OCI-LY7 (cell line): ENCODE measurements around the gene GCNT4. TPM values are rescaled to one million over a fixed set of nuclear protein-coding genes. Genes with fewer than 3 reads are reported as not detected.

Source experiments
- BruUV-seq: library from RNA; stranded (reverse); fragments of 400-500 nt; replicated peaks from 2 replicates; lab custom pipeline; 2021; lab: Mats Ljungman, UMichigan
- CTCF ChIA-PET: fragments of 300-600 bp; sonication (Branson Sonifier 250); formaldehyde crosslinking; loops from one replicate; lab custom pipeline; 2022; ENCODE audit warnings: antibody characterized with exemption; ENCODE audit not compliant: unreplicated experiment; lab: Charles Lee
- POLR2A ChIA-PET: fragments of 300-600 bp; sonication (Branson Sonifier 250); formaldehyde crosslinking; loops from one replicate; lab custom pipeline; 2022; ENCODE audit warnings: antibody characterized with exemption; lab: Charles Lee
- DNase-seq: peaks from one replicate; pipeline ENCODE4 v3.0.0-alpha.2; 2015; ENCODE audit warnings: low spot score
- H2AFZ ChIP-seq: fragments of 200-600 bp; sonication (generic), shearing (Covaris generic); 2 replicates; pipeline ENCODE4 v1.6.1; 2014; ENCODE audit warnings: mild to moderate bottlenecking, antibody characterized with exemption, low read length, moderate library complexity
- H3K27ac ChIP-seq: fragments of 200-600 bp; sonication (generic); 2 replicates; pipeline ENCODE4 v1.5.1; 2014; ENCODE audit warnings: mixed run types, low read depth, mild to moderate bottlenecking, moderate library complexity, low read length, inconsistent platforms; ENCODE audit not compliant: poor library complexity, severe bottlenecking
- H3K36me3 ChIP-seq: fragments of 200-600 bp; sonication (generic); 2 replicates; pipeline ENCODE4 v1.6.1; 2014; ENCODE audit warnings: mild to moderate bottlenecking, antibody characterized with exemption, low read length, moderate library complexity, mixed read lengths; ENCODE audit not compliant: insufficient read depth
- H3K4me1 ChIP-seq: fragments of 200-600 bp; sonication (generic); 2 replicates; pipeline ENCODE4 v1.5.1; 2014; ENCODE audit warnings: mild to moderate bottlenecking, low read length; ENCODE audit not compliant: insufficient read depth, poor library complexity, severe bottlenecking
- H3K4me2 ChIP-seq: fragments of 200-600 bp; sonication (generic); 2 replicates; pipeline ENCODE4 v1.6.1; 2014; ENCODE audit warnings: mild to moderate bottlenecking, low read length
- H3K4me3 ChIP-seq: fragments of 200-600 bp; sonication (generic); 2 replicates; pipeline ENCODE4 v1.5.1; 2014; ENCODE audit warnings: mild to moderate bottlenecking, low read depth, low read length; ENCODE audit not compliant: poor library complexity, severe bottlenecking
- H3K79me2 ChIP-seq: fragments of 200-600 bp; sonication (generic); 2 replicates; pipeline ENCODE4 v1.6.1; 2016; ENCODE audit warnings: low read depth, mild to moderate bottlenecking, low read length, moderate library complexity, mixed read lengths; ENCODE audit not compliant: insufficient read depth
- H3K9me2 ChIP-seq: fragments of 200-600 bp; sonication (generic); 2 replicates; pipeline ENCODE4 v1.6.1; 2016; ENCODE audit warnings: mild to moderate bottlenecking, low read length, mixed read lengths; ENCODE audit not compliant: insufficient read depth
- H3K9me3 ChIP-seq: fragments of 200-600 bp; sonication (generic); 2 replicates; pipeline ENCODE4 v1.6.1; 2014; ENCODE audit warnings: mild to moderate bottlenecking, mixed run types, low read length, mixed read lengths
- H4K20me1 ChIP-seq: fragments of 200-600 bp; sonication (generic); 2 replicates; pipeline ENCODE4 v1.6.1; 2014; ENCODE audit warnings: mild to moderate bottlenecking, antibody characterized with exemption, low read length, moderate library complexity, mixed read lengths; ENCODE audit not compliant: insufficient read depth
- EZH2phosphoT487 ChIP-seq: fragments of 200-600 bp; sonication (generic); IDR thresholded peaks from 2 replicates; pipeline ENCODE4 v1.6.1; 2018; ENCODE audit warnings: low read depth, borderline replicate concordance, mild to moderate bottlenecking, mixed run types, antibody characterized with exemption, low read length, moderate library complexity, mixed read lengths
- intact Hi-C: fragments of 100-400 bp; cut with micrococcal nuclease; formaldehyde crosslinking; loops from one replicate; pipeline ENCODE4 v1.10.0; 2022; ENCODE audit not compliant: unreplicated experiment
- total RNA-seq, 2 experiments: library from RNA; depleted of rRNA in 1 of 2; stranded (reverse); fragments of >200 nt in 1 of 2; shearing (Covaris generic) in 1 of 2; gene quantifications; 2 replicates each; pipeline ENCODE4 v1.2.3, GENCODE V29; 2014 to 2022
- TF ChIP-seq, protein P1 (sequence below): fragments of 200-600 bp; sonication (generic); conservative IDR thresholded peaks from 2 replicates; pipeline ENCODE4 v1.5.1; 2014; ENCODE audit warnings: mild to moderate bottlenecking, antibody characterized with exemption, low read length, moderate library complexity, mixed read lengths

Gene GCNT4
- total RNA-seq, 2 experiments from 2014 or later: not detected

DNA sequence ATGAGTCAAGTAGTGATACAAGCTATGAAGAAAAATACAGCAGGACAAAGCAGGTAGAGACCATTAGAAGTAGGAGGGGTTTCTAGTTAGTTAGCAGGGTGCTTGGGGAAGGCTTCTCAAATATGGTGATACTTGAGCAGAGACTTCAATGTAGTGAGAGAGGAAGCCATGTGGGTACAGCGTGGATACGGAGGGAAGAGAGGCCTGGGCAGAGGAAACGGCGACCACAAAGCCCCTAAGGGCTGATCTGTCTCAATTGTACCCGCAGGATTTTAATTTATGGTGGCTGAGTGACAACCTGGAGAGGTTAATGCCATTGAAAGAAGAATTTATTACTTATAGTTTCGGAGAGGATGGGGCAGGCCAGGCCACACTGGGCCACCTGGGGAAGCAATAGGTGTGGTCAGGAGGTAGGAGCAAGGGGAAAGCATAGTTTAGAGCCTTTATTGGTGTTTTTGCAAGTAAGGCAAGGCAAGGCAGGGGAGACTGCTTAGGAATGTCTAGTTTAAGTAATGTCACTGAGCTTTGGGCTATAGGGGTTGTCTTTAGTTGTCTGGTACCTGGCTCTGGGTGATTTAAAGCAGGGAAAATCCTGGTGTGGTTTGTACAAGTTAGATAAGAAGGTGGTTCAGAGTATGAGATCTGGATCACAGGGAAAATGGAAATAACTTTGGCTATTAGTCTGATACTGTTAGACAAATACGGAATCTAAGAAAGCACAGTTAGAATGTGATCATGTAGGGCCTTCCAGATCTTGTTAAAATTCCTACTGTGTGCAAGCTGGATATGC is 42.6 kb downstream of the GCNT4 start:
- intact Hi-C loops: no loop called here
- Histone ChIP-seq H3K4me1 (no peaks in the 10 kb centered on the region), H3K36me3 (no peaks in the 10 kb centered on the region), H3K4me2 (no peak overlapping the region), H3K9me3 (no peaks in the 10 kb centered on the region), H3K9me2 (no peaks in the 10 kb centered on the region), H3K27ac (no peak overlapping the region), H4K20me1 (no peaks in the 10 kb centered on the region), H3K79me2 (no peaks in the 10 kb centered on the region), H2AFZ (no peak overlapping the region), H3K4me3 (no peak overlapping the region)
- CTCF ChIA-PET: no interaction called here
- TF ChIP-seq EZH2phosphoT487: no peak
- TF ChIP-seq, protein P1, sequence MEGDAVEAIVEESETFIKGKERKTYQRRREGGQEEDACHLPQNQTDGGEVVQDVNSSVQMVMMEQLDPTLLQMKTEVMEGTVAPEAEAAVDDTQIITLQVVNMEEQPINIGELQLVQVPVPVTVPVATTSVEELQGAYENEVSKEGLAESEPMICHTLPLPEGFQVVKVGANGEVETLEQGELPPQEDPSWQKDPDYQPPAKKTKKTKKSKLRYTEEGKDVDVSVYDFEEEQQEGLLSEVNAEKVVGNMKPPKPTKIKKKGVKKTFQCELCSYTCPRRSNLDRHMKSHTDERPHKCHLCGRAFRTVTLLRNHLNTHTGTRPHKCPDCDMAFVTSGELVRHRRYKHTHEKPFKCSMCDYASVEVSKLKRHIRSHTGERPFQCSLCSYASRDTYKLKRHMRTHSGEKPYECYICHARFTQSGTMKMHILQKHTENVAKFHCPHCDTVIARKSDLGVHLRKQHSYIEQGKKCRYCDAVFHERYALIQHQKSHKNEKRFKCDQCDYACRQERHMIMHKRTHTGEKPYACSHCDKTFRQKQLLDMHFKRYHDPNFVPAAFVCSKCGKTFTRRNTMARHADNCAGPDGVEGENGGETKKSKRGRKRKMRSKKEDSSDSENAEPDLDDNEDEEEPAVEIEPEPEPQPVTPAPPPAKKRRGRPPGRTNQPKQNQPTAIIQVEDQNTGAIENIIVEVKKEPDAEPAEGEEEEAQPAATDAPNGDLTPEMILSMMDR: no peak
- no peak for DNase-seq
- POLR2A ChIA-PET: interaction anchor here (0.6 kb wide), 1 partner anchor 1005 kb away, joined by 3 read pairs; no protein-coding TSS in a partner anchor
- BruUV-seq: no TSS peak

DNA sequence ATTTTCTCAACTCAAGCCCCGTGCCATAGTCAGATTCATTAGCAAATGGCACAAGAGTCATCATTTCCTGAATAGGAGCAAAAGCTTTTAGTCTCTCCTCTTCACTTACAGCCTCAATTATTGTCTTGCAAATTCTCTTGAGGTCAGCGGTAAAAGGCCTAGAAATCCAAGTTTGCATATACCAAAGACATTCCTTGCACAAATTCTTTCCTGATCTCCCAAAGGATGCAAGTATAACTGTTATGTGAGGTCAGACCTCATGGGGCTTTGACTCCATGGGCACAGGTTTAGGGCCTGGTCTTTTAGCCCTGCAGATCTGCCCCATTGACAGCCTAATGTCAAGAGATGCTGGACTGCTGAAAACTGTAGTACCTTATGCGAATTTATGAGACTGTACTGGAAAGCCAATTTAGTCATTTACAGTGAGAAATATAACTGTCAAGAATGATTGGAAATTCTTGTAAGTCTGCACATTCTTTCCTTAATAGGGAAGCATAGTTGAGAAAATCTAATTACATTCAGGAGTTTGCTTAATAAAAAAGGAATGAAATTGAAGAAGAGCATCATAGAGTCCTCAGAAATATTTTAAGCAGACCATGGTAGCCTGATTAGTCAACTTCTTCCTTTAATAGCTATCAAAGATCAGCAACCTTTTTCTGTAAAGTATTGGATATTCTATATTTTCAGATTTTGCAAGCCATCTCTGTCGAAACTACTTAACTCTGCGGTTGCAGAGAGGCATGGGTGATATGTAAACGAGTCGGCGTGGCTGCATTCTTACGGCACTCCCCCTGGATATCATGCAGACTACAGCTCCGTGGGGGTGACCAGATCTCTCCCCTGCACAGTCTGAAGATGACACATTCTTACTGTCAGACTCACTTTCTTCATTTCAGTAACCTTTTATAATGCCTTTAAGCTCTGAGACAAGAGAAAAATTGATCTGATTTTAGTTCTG is 45.2 kb downstream of the GCNT4 start:
- H3K4me1 ChIP-seq: no peaks in the 10 kb centered on the region
- no peaks in the 10 kb centered on the region for H4K20me1 ChIP-seq
- H3K36me3 ChIP-seq: no peaks in the 10 kb centered on the region
- no peak for DNase-seq
- POLR2A ChIA-PET: interaction anchor here (0.6 kb wide), 1 partner anchor 47 kb away, joined by 3 read pairs; no protein-coding TSS in a partner anchor
- intact Hi-C loops: no loop called here
- TF ChIP-seq EZH2phosphoT487: no peak
- TF ChIP-seq, protein P1: no peak
- H3K9me3 ChIP-seq: no peaks in the 10 kb centered on the region
- no peak overlapping the region for H3K4me2 ChIP-seq
- H3K27ac ChIP-seq: no peak overlapping the region
- CTCF ChIA-PET: no interaction called here
- BruUV-seq: no TSS peak
- H3K79me2 ChIP-seq: no peaks in the 10 kb centered on the region
- no peaks in the 10 kb centered on the region for H3K9me2 ChIP-seq
- H2AFZ ChIP-seq: no peak overlapping the region
- no peak overlapping the region for H3K4me3 ChIP-seq
